NCI-H187 (cell line): ENCODE results near the gene ZDHHC21.
"Not testable (repeated sequence)": the region's sequence is repeated elsewhere in the genome, so short reads cannot be mapped to it uniquely, and the experiment has no call there.

ENCODE experiments used
- DNase-seq, 2 experiments: peaks; one replicate each; lab custom pipeline; 2025; lab: John Stamatoyannopoulos, UW

The ZDHHC21 gene

DNA sequence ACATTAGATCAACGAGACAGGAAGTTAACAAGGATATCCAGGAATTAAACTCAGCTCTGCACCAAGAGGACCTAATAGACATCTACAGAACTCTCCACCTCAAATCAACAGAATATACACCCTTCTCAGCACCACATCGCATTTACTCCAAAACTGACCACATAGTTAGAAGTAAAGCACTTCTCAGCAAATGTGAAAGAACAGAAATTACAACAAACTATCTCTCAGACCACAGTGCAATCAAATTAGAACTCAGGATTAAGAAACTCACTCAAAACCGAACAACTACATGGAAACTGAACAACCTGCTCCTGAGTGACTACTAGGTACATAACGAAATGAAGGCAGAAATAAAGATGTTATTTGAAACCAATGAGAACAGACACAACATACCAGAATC is 10.6 kb downstream of the ZDHHC21 start:
- not testable (repeated sequence) for DNase-seq

DNA sequence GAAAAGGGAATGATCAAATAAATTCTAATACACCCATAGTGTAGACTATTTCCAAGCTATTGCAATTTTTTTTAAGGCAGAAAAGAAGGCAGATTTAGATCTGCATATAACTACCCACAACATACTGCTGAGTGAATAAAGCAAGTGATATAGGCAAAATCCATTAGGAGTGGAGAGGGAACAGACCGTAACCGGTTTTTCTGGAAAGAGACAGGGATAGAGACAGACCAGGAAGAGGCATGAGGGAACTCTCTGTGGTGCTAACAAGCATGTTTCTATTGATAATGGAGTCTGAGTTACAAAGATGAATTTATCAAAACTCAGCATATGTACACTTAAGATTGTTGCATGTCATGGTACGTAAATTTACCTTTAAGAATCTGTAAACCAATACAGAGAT is 14.5 kb downstream of the ZDHHC21 start:
- no peak for DNase-seq

DNA sequence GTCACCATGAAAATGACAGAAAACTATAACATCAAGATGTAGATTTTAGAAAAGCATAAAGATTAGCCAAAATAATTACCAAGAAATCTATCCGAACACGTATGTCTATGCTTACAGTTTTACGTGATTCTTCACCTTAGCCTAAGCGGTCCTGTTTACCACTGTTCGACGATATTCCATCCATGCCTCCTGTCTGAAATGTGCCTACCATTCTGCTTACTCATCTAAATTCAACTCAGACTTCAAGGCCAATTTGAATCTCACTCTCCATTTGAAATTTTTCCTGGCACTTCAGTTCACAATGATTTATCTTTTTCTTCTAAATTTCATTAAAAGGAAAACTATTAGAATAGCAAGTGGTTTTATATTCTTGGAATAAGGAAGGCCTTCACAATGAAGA is 15.4 kb downstream of the ZDHHC21 start:
- DNase-seq, result no peak

DNA sequence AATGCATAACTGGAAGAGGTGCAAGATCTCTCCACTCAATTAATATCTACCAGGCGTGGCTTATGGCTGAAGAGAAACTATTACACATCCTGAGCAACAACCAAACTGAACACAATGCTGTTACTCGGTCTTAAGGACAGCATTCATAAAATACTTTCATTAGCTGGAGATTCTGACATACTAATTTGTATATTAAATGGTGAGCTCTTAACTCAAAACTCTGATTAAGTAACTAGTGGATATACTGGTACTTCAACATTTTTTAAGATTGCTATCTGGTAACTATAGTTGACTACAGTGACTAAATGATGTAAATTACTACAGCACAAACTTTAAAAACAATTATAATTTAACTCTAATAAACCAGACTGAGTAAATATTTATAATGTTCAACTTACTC is 15.8 kb downstream of the ZDHHC21 start:
- DNase-seq, result no peak

DNA sequence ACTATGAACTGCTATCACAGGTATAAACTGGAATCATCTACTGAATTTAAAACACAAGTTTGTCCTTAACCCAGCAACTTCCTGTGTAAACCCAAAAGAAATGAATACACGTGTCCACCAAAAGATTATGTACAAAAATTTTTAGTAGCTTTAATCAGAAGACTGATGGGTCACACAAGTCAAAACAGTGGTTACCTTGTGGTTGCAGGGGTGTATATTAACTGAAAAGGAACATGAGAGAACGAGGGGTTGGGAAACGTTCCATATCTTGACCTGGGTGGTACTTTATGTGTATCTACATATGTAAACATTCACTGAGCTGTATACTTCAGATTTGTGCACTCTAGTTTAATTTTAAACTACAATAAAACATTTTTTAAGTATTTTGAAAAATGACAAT is 18.6 kb downstream of the ZDHHC21 start:
- DNase-seq, result no peak

DNA sequence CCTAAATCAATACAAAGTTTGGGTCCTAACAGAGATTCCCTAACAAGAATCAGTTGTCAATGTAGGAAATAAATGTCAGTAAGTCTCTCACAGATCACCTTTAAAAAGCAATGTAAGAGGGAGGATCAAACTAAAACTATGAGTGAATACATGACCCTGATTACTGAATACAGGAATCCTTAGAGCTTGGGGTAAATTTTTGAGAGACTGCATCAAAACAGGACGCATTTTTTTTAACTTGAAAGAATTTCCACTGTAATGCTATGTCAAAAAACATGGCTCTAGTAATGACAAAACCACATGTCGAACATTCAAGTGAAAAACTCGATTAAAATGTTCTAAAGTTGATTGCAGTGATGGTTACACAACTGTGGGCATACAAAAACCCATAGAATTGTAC is 21.9 kb downstream of the ZDHHC21 start:
- no peak for DNase-seq

DNA sequence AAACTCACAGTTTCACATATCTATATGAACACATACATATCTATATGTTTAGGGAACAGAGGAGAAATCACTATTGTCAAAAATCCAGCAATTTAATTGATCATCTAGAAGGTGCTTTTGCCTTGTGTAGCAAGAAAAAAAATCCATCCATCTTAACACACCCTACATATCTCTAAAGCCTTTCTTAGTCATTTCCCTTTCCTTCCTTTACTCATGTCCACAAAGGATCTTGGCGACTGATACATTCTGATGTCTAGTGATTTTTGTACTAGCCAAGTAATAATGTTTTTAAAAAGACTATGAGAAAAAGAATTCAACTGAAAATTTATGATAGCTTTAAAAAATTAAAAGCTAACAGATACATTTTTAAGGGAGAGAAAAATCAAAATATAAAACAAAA is 22.5 kb downstream of the ZDHHC21 start:
- DNase-seq, result no peak

GRCh38 chr9:14664022-14664421 is 29.2 kb downstream of the ZDHHC21 start:
- not testable (repeated sequence) for DNase-seq

GRCh38 chr9:14662060-14662453 is 31.2 kb downstream of the ZDHHC21 start:
- DNase-seq, result no peak

- DNase-seq, result no peak
Measured at GRCh38 chr9:14661421-14662059, 31.7 kb downstream of the ZDHHC21 start.

- no peak for DNase-seq
Measured at GRCh38 chr9:14660721-14661120, 32.5 kb downstream of the ZDHHC21 start.

DNA sequence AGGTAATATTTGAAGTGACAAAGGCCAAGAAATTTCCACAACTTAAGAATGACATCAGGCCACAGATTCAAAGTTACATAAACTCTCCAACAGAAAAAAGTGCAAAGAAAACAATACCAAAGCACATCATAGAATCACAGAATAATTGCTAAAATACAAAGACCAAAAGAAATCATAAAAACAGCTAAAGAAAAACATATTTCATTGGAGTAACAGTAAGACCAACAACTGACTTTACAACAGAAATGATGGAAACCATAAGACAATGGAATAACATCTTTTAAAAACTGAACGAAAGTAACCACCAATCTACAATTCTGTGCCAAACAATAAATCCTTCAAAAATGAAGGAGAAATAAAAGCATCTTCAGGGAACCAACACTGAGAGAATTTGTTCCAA is 38.3 kb downstream of the ZDHHC21 start:
- DNase-seq, result no peak

DNA sequence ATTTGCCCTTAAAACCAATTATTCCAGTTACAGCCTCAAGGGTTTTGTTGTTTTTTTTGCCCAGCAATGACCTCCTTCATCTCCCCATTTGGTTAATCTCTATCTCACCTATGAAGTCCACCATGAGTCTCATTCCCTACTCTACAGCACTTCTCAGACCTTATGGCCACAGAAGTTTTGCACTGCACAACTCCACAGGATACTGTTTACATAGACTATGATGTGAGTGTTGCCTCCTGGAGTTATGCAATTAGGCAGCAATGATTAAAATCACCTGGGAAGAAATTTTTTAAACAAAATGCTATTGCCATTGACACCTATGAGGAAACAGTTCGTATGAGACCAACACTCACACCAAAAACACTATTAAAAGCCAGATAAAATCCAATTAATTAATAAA is 39.7 kb downstream of the ZDHHC21 start:
- DNase-seq, result no peak

DNA sequence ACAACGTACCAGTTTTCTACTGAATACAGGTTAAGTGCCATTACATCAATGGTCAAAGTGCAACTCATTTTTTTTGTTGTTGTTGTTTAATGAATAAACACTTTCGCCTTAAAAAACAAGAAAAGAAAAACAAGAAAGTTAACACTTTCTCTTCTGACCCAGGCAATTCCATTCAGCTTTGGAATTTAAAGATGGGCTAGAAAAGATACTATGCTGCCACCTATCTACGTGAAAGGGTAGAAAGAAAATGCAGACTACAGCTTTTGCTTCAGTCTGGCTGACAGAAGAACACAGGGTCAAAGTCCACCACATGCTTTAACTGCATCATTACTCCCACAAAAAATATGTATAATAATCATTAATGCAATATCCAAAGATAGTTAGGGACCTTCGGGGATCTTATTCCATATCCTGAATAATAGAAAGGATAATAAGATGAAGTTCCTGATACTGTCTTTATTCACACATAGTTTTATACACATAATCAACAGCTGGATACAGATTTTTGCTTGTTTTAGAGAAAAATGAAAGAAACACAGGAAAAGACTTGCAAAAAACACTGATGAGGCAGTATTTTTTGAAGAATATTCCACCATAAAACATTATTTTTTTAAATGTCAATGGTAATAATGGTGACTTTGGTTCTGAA is 40.4 kb downstream of the ZDHHC21 start:
- DNase-seq, result no peak

DNA sequence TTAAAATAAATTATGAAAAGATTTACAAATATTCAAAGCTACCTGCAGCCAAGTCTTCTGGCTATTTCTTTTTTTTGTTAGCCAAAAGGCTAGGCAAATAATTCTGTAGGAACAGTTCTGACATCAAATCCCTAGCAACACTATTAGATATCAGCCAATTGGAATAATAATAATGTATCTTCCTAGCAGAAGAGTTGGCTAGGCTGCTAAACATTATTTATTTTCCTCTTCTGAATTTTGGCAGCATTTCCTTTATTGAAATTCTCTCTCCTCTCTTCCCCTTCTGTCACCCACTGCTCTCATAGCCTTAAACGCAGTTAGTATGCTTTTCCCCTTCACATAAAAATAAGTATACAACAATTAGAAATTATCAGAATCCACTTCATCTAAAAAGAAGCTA is 42.6 kb downstream of the ZDHHC21 start:
- no peak for DNase-seq

GRCh38 chr9:14645648-14646047 is 47.6 kb downstream of the ZDHHC21 start:
- no peak for DNase-seq

- no peak for DNase-seq
Measured at GRCh38 chr9:14640967-14641366, 52.3 kb downstream of the ZDHHC21 start.

DNA sequence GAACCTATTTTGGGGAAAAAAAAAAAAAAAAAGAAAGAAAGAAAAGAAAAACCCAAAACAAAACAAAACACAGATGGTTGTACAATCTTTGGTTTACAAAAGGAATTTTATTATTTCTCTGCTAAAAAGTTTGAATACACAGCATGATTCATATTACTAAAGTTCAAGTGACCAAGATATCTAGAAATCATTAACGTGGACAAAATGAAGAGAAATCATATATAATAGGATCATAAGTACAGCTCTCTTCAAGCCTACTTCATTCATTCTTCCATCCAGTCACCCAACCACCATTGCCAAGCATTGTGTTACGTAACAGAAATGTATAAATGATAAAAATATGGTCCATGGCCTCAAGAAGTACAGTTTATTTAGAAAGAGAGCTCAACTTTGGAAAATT is 52.9 kb downstream of the ZDHHC21 start:
- no peak for DNase-seq

- no peak for DNase-seq
Measured at GRCh38 chr9:14633906-14634565, 59.2 kb downstream of the ZDHHC21 start.

DNA sequence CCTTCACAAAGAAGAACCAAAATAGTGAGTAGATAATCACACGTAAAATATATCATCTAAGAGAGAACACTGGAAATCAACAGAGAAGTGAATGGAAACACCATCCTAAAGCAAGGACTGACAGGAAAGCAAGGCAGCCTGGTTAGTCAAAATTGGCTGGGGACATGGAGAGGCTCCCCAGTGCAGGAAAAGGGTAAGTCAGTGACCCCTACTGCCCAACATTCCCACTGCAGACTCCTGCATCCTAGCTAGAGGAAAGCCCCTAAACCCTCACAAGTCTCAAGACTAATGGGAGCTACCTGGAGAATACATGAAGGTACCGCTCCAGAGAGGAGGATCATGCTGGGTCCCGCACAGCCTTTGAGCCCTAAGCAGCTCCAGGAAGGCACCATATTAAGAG is 60.1 kb downstream of the ZDHHC21 start:
- DNase-seq, result no peak

- DNase-seq, result no peak
Measured at GRCh38 chr9:14627513-14627912, 65.7 kb downstream of the ZDHHC21 start.

DNA sequence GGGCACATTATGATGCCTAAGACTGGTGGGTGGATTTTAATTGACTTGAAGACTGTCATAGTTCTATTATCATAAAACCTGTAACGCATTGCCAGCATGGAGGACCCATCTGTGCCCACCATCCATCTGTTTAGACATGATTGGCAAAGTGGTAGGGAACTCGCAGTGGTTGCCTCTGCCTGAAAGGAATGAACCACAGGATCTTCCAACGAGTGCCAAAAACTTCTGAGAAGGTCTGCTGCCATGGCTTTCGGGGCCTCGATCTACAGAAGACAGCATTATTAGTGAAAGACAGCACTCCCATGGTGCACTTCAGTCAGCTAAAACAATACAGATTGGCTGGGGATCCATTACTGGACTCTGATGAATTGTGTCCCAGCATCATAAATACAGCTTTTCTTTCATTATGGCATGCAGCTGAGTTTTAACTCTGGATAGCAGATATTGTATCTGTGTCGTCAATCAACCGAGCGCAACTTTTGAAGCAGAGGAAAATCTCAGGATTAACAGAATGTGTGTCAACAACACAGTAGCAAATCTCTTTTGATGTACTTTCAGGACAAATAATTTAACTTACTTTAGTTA is 74.3 kb downstream of the ZDHHC21 start:
- DNase-seq, result no peak
